GM23338 (cell line): ENCODE measurements around the gene MFN1. TPM values are rescaled to one million over a fixed set of nuclear protein-coding genes. Genes with fewer than 3 reads are reported as not detected.

Experiments used
- ATAC-seq: fragments of 200-7000 bp; cut with Tn5 transposase; 3 replicates; pipeline ENCODE4 v1.9.1; 2020
- DNase-seq: peaks from one replicate; pipeline ENCODE4 v3.0.0-alpha.2; 2015; ENCODE audit warnings: low spot score
- H2AFZ ChIP-seq: fragments of 200-600 bp; sonication (generic); 2 replicates; pipeline ENCODE4 v1.8.0; 2016; ENCODE audit warnings: antibody characterized with exemption, mild to moderate bottlenecking, moderate library complexity
- H3F3A ChIP-seq: fragments of 200-600 bp; sonication (generic); replicated peaks from 2 replicates; pipeline ENCODE4 v1.8.0; 2017; ENCODE audit warnings: antibody characterized with exemption, mixed run types, low read depth
- H3K27ac ChIP-seq: fragments of 200-600 bp; sonication (generic); 2 replicates; pipeline ENCODE4 v1.6.1; 2016; ENCODE audit warnings: low read depth
- H3K27me3 ChIP-seq: fragments of 200-600 bp; sonication (generic); 2 replicates; pipeline ENCODE4 v1.8.0; 2016; ENCODE audit warnings: mild to moderate bottlenecking, mixed run types, moderate library complexity; ENCODE audit not compliant: insufficient read depth
- H3K36me3 ChIP-seq: fragments of 200-600 bp; sonication (generic); 2 replicates; pipeline ENCODE4 v1.8.0; 2016; ENCODE audit warnings: mild to moderate bottlenecking; ENCODE audit not compliant: insufficient read depth
- H3K4me1 ChIP-seq: fragments of 200-600 bp; sonication (generic); 2 replicates; pipeline ENCODE4 v1.8.0; 2016; ENCODE audit warnings: mild to moderate bottlenecking, moderate library complexity; ENCODE audit not compliant: insufficient read depth
- H3K4me2 ChIP-seq: fragments of 200-600 bp; sonication (generic); 2 replicates; pipeline ENCODE4 v1.7.1; 2017; ENCODE audit warnings: mixed run types
- H3K4me3 ChIP-seq: fragments of 200-600 bp; sonication (generic); 2 replicates; pipeline ENCODE4 v1.6.1; 2016; ENCODE audit warnings: mixed run types
- H3K79me2 ChIP-seq: fragments of 200-600 bp; sonication (generic); replicated peaks from 2 replicates; pipeline ENCODE4 v1.8.0; 2017; ENCODE audit warnings: mild to moderate bottlenecking; ENCODE audit not compliant: insufficient read depth
- H3K9me2 ChIP-seq: fragments of 200-600 bp; sonication (generic); 2 replicates; pipeline ENCODE4 v1.8.0; 2017; ENCODE audit not compliant: insufficient read depth
- H4K20me1 ChIP-seq: fragments of 200-600 bp; sonication (generic); replicated peaks from 2 replicates; pipeline ENCODE4 v1.8.0; 2017; ENCODE audit warnings: mild to moderate bottlenecking; ENCODE audit not compliant: insufficient read depth
- H3K27ac Mint-ChIP-seq: 2 replicates; pipeline ENCODE4 v1.8.0; 2020; ENCODE audit warnings: inconsistent platforms, mild to moderate bottlenecking, moderate library complexity, mixed read lengths
- H3K27me3 Mint-ChIP-seq: 3 replicates; pipeline ENCODE4 v1.8.0; 2022; ENCODE audit warnings: low read depth, mild to moderate bottlenecking, moderate library complexity, mixed read lengths, inconsistent platforms; ENCODE audit not compliant: insufficient read depth, poor library complexity
- H3K36me3 Mint-ChIP-seq: 3 replicates; pipeline ENCODE4 v1.8.0; 2021; ENCODE audit warnings: low read depth, mild to moderate bottlenecking, inconsistent platforms, moderate library complexity, mixed read lengths
- H3K4me1 Mint-ChIP-seq: 3 replicates; pipeline ENCODE4 v1.8.0; 2020; ENCODE audit warnings: mild to moderate bottlenecking, inconsistent platforms, mixed read lengths
- H3K4me3 Mint-ChIP-seq: 3 replicates; pipeline ENCODE4 v1.8.0; 2021; ENCODE audit warnings: moderate library complexity, mild to moderate bottlenecking, inconsistent platforms, mixed read lengths
- H3K9me3 Mint-ChIP-seq: 3 replicates; pipeline ENCODE4 v1.8.0; 2020; ENCODE audit warnings: moderate library complexity, mild to moderate bottlenecking, inconsistent platforms, mixed read lengths
- CREB1 ChIP-seq: fragments of 250-450 bp; sonication (Bioruptor Pico); IDR thresholded peaks from 2 replicates; pipeline ENCODE4 v1.5.0; 2020; ENCODE audit warnings: low read depth, mild to moderate bottlenecking, moderate library complexity
- CTCF ChIP-seq, 2 experiments: fragments of 200-600 bp in 1 of 2; sonication (generic) in 1 of 2; conservative IDR thresholded peaks; 2 replicates each; pipeline versions ENCODE4 v1.5.1 to v1.6.1; 2016 to 2017; ENCODE audit warnings: antibody characterized with exemption in 2 of 2, low read depth in 2 of 2, mild to moderate bottlenecking in 2 of 2, moderate library complexity in 1 of 2
- ETS1 ChIP-seq: IDR thresholded peaks from 2 replicates; pipeline ENCODE4 v1.6.1; 2016; ENCODE audit warnings: antibody characterized with exemption
- EZH2 ChIP-seq: fragments of 200-600 bp; sonication (generic); IDR thresholded peaks from one replicate; pipeline ENCODE4 v1.8.0; 2017; ENCODE audit warnings: antibody characterized with exemption, mild to moderate bottlenecking, low read depth; ENCODE audit not compliant: unreplicated experiment
- EZH2phosphoT487 ChIP-seq: fragments of 200-600 bp; sonication (generic); IDR thresholded peaks from one replicate; pipeline ENCODE4 v1.8.1; 2018; ENCODE audit warnings: antibody characterized with exemption; ENCODE audit not compliant: unreplicated experiment
- JUNB ChIP-seq: IDR thresholded peaks from one replicate; pipeline ENCODE4 v1.6.1; 2016; ENCODE audit warnings: antibody characterized with exemption; ENCODE audit not compliant: unreplicated experiment
- NANOG ChIP-seq: IDR thresholded peaks from 2 replicates; pipeline ENCODE4 v1.6.1; 2016; ENCODE audit warnings: antibody characterized with exemption, borderline replicate concordance
- POLR2AphosphoS5 ChIP-seq: IDR thresholded peaks from 2 replicates; pipeline ENCODE4 v1.6.1; 2016; ENCODE audit warnings: antibody characterized with exemption, low read depth
- REST ChIP-seq: IDR thresholded peaks from one replicate; pipeline ENCODE4 v1.6.1; 2018; ENCODE audit warnings: antibody characterized with exemption; ENCODE audit not compliant: unreplicated experiment
- STAT1 ChIP-seq: IDR thresholded peaks from one replicate; pipeline ENCODE4 v1.6.1; 2016; ENCODE audit warnings: antibody characterized with exemption; ENCODE audit not compliant: unreplicated experiment
- ZNF114 ChIP-seq: fragments of 250-450 bp; sonication (Bioruptor Pico); IDR thresholded peaks from 2 replicates; pipeline ENCODE4 v1.5.0; 2020; ENCODE audit warnings: mild to moderate bottlenecking, moderate library complexity
- ZNF331 ChIP-seq: fragments of 250-450 bp; sonication (Bioruptor Pico); IDR thresholded peaks from 2 replicates; pipeline ENCODE4 v1.5.0; 2020; ENCODE audit warnings: low read depth, mild to moderate bottlenecking, moderate library complexity
- ZNF462 ChIP-seq: fragments of 250-450 bp; sonication (Bioruptor Pico); IDR thresholded peaks from 2 replicates; pipeline ENCODE4 v1.5.0; 2020; ENCODE audit warnings: mild to moderate bottlenecking, moderate library complexity
- polyA plus RNA-seq: library from polyadenylated mRNA; unstranded; fragments of >200 nt; fragmentation: Nextera tagmentation; extraction: Ambion mirVana; gene quantifications from 2 replicates; pipeline ENCODE4 v1.2.1, GENCODE V29; 2016
- total RNA-seq: library from RNA; depleted of rRNA; stranded (reverse); fragments of >200 nt; shearing (Covaris generic); gene quantifications from 2 replicates; pipeline ENCODE4 v1.2.3, GENCODE V29; 2014

The MFN1 gene
- total and polyA plus RNA-seq, 2 experiments from 2014 or later = 16.1 to 36.2 TPM

GRCh38 chr3:179304605-179305004, 42.9 kb upstream of the MFN1 start:
- no peaks in the 10 kb centered on the region for H3K9me2 ChIP-seq
- no peak for ATAC-seq
- Mint-ChIP-seq H3K27me3 (no peaks in the 10 kb centered on the region), H3K4me1 (no peaks in the 10 kb centered on the region), H3K36me3 (peaks cover 2% of the 10 kb centered on the region; the same call in 1 of the 3 replicates), H3K27ac (no peak overlapping the region), H3K9me3 (peaks cover 2% of the 10 kb centered on the region; the same call in 1 of the 3 replicates), H3K4me3 (no peak overlapping the region)
- H4K20me1 ChIP-seq = no peaks in the 10 kb centered on the region
- no peak overlapping the region for H3K27ac ChIP-seq
- no peaks in the 10 kb centered on the region for H3F3A ChIP-seq
- H2AFZ ChIP-seq = no peak overlapping the region; the same call in 1 of the 2 replicates
- no peaks in the 10 kb centered on the region for H3K36me3 ChIP-seq
- TF ChIP-seq POLR2AphosphoS5 = no peak
- no peak for TF ChIP-seq ZNF331
- no peak for TF ChIP-seq CTCF (conservative IDR thresholded peaks at IDR 0.05; ENCODE audit: low read depth in 2 of 2)
- no peak for TF ChIP-seq ZNF114
- no peak for TF ChIP-seq EZH2phosphoT487
- no peak for TF ChIP-seq STAT1
- no peak for TF ChIP-seq NANOG
- TF ChIP-seq REST = no peak
- no peak for TF ChIP-seq EZH2
- TF ChIP-seq CREB1 (CRISPR knock-in tag) = no peak
- no peak for TF ChIP-seq ZNF462
- no peak for TF ChIP-seq JUNB
- TF ChIP-seq ETS1 = no peak
- H3K4me2 ChIP-seq = no peak overlapping the region
- H3K27me3 ChIP-seq = no peaks in the 10 kb centered on the region
- no peaks in the 10 kb centered on the region for H3K4me1 ChIP-seq
- H3K79me2 ChIP-seq = no peaks in the 10 kb centered on the region
- no peak overlapping the region for H3K4me3 ChIP-seq
- no peak for DNase-seq
